ENCODE measurements around the gene TBX2. TPM values are rescaled to one million over a fixed set of nuclear protein-coding genes. Genes with fewer than 3 reads are reported as not detected.

The TBX2 gene
- total and polyA plus RNA-seq, 2 of the 13 experiments (the other 11 are each of a cell fraction or from before 2014, with no cell fraction given), result 2.8 to 15.3 TPM

GRCh38 chr17:61354895-61355874 is 44.5 kb upstream of the TBX2 start (continued):
- TF ChIP-seq, protein P1, sequence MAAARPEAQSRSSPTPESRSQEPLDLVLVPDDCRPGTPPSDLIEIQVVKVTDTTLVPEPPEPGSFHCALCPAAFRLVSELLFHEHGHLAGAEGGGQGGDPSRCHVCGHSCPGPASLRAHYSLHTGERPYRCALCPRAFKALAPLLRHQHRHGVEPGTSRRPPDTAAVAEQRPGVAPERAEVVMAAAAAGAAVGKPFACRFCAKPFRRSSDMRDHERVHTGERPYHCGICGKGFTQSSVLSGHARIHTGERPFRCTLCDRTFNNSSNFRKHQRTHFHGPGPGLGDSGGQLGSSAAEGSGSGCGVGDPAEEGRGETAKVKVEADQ (CRISPR knock-in tag; IDR thresholded peaks at IDR 0.05; ENCODE audit: borderline replicate concordance), result no peak
- TF ChIP-seq MBD4 (IDR thresholded peaks at IDR 0.05; ENCODE audit: borderline replicate concordance, low read length) (no peak), ASH2L (IDR thresholded peaks at IDR 0.05; ENCODE audit: insufficient read length, low read depth, low read length) (no peak), ZNF3 (CRISPR knock-in tag; IDR thresholded peaks at IDR 0.05) (no peak), ZIK1 (CRISPR knock-in tag; IDR thresholded peaks at IDR 0.05; ENCODE audit: borderline replicate concordance, low read depth) (no peak), GABPB1 (CRISPR knock-in tag; IDR thresholded peaks at IDR 0.05) (no peak), MLLT10 (CRISPR knock-in tag; IDR thresholded peaks at IDR 0.05) (no peak), ZNF24 (IDR thresholded peaks at IDR 0.05) (no peak), ZNF704 (CRISPR knock-in tag; IDR thresholded peaks at IDR 0.05; ENCODE audit: borderline replicate concordance) (no peak), BCL6 (CRISPR knock-in tag; IDR thresholded peaks at IDR 0.05) (0 out of 2 replicates have a peak, but pooled peaks have one; percentile 30), SNAPC5 (CRISPR knock-in tag; IDR thresholded peaks at IDR 0.05; ENCODE audit: borderline replicate concordance) (no peak), MTA3 (CRISPR knock-in tag; IDR thresholded peaks at IDR 0.05) (no peak)
- TF ChIP-seq, protein P2, sequence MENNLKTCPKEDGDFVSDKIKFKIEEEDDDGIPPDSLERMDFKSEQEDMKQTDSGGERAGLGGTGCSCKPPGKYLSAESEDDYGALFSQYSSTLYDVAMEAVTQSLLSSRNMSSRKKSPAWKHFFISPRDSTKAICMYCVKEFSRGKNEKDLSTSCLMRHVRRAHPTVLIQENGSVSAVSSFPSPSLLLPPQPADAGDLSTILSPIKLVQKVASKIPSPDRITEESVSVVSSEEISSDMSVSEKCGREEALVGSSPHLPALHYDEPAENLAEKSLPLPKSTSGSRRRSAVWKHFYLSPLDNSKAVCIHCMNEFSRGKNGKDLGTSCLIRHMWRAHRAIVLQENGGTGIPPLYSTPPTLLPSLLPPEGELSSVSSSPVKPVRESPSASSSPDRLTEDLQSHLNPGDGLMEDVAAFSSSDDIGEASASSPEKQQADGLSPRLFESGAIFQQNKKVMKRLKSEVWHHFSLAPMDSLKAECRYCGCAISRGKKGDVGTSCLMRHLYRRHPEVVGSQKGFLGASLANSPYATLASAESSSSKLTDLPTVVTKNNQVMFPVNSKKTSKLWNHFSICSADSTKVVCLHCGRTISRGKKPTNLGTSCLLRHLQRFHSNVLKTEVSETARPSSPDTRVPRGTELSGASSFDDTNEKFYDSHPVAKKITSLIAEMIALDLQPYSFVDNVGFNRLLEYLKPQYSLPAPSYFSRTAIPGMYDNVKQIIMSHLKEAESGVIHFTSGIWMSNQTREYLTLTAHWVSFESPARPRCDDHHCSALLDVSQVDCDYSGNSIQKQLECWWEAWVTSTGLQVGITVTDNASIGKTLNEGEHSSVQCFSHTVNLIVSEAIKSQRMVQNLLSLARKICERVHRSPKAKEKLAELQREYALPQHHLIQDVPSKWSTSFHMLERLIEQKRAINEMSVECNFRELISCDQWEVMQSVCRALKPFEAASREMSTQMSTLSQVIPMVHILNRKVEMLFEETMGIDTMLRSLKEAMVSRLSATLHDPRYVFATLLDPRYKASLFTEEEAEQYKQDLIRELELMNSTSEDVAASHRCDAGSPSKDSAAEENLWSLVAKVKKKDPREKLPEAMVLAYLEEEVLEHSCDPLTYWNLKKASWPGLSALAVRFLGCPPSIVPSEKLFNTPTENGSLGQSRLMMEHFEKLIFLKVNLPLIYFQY (CRISPR knock-in tag; IDR thresholded peaks at IDR 0.05; ENCODE audit: borderline replicate concordance), result no peak
- TF ChIP-seq, protein P3, sequence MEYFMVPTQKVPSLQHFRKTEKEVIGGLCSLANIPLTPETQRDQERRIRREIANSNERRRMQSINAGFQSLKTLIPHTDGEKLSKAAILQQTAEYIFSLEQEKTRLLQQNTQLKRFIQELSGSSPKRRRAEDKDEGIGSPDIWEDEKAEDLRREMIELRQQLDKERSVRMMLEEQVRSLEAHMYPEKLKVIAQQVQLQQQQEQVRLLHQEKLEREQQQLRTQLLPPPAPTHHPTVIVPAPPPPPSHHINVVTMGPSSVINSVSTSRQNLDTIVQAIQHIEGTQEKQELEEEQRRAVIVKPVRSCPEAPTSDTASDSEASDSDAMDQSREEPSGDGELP (IDR thresholded peaks at IDR 0.05; ENCODE audit: borderline replicate concordance, low read depth), result peak; percentile 24; the same call in 1 of the 2 replicates
- TF ChIP-seq, protein P4, sequence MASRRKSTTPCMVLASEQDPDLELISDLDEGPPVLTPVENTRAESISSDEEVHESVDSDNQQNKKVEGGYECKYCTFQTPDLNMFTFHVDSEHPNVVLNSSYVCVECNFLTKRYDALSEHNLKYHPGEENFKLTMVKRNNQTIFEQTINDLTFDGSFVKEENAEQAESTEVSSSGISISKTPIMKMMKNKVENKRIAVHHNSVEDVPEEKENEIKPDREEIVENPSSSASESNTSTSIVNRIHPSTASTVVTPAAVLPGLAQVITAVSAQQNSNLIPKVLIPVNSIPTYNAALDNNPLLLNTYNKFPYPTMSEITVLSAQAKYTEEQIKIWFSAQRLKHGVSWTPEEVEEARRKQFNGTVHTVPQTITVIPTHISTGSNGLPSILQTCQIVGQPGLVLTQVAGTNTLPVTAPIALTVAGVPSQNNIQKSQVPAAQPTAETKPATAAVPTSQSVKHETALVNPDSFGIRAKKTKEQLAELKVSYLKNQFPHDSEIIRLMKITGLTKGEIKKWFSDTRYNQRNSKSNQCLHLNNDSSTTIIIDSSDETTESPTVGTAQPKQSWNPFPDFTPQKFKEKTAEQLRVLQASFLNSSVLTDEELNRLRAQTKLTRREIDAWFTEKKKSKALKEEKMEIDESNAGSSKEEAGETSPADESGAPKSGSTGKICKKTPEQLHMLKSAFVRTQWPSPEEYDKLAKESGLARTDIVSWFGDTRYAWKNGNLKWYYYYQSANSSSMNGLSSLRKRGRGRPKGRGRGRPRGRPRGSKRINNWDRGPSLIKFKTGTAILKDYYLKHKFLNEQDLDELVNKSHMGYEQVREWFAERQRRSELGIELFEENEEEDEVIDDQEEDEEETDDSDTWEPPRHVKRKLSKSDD (CRISPR knock-in tag; IDR thresholded peaks at IDR 0.05; ENCODE audit: low read depth), result no peak
